Left lung (tissue), 10 donors: ENCODE results near the gene ANKRD45. TPM values are rescaled to one million over a fixed set of nuclear protein-coding genes. Genes with fewer than 3 reads are reported as not detected.

ENCODE experiments used
- ATAC-seq: fragments of 200-7000 bp; cut with Tn5 transposase; one replicate; pipeline ENCODE4 v1.9.1; 2020; ENCODE audit warnings: moderate library complexity
- DNase-seq, 4 donors: peaks; one replicate each; pipeline ENCODE4 v3.0.0-alpha.2; 2013 to 2020
- H3K27ac ChIP-seq, 2 donors: fragments of 200-600 bp; sonication (generic) in 1 of 2; one replicate each; pipeline versions ENCODE4 v1.5.0 to v1.8.0; 2020 to 2021
- H3K27me3 ChIP-seq, 2 donors: fragments of 200-600 bp; sonication (generic) in 1 of 2; one replicate each; pipeline versions ENCODE4 v1.5.0 to v1.8.0; 2020 to 2021
- H3K36me3 ChIP-seq, 2 donors: fragments of 200-600 bp; sonication (generic) in 1 of 2; one replicate each; pipeline versions ENCODE4 v1.5.0 to v1.8.0; 2020 to 2021
- H3K4me1 ChIP-seq, 2 donors: fragments of 200-600 bp; one replicate each; pipeline ENCODE4 v1.8.0; 2021
- H3K4me3 ChIP-seq, 2 donors: fragments of 200-600 bp; sonication (generic) in 1 of 2; one replicate each; pipeline versions ENCODE4 v1.5.0 to v1.8.0; 2020 to 2021; ENCODE audit warnings: mild to moderate bottlenecking in 1 of 2
- H3K9me3 ChIP-seq, 2 donors: fragments of 200-600 bp; sonication (generic) in 1 of 2; one replicate each; pipeline versions ENCODE4 v1.5.0 to v1.8.0; 2020 to 2021
- intact Hi-C, 2 donors: fragments of 100-400 bp; cut with DNase I; formaldehyde crosslinking; loops; one replicate each; pipeline versions ENCODE4 v1.11.2 to v1.14.2; 2022
- polyA plus RNA-seq, 6 donors: library from polyadenylated mRNA; unstranded; fragments of 120-200 nt; gene quantifications; one replicate each; pipeline ENCODE4 v1.2.1, GENCODE V29; 2013; ENCODE audit not compliant: insufficient read length in 6 of 6
- total RNA-seq, 2 donors: library from RNA; stranded (reverse); fragmentation: NEBNext Ultra II Directional; extraction: Animal tissue kit (Norgen Biotek cat#: 25700); gene quantifications; one replicate each; pipeline ENCODE4 v1.2.1, GENCODE V29; 2021
- TF ChIP-seq, protein P1 (sequence below), 2 donors: fragments of 200-600 bp; sonication (generic) in 1 of 2; IDR thresholded peaks; one replicate each; pipeline versions ENCODE4 v1.5.0 to v1.8.0; 2021; ENCODE audit warnings: antibody characterized with exemption in 2 of 2
- donor health status: DM: no; HTN: yes; CAD: no.
- donor health status: DM: no; HTN: no; CAD: no.

ANKRD45 gene
- total and polyA plus RNA-seq, 8 donors = 1.7 to 5.2 (median 3.5) TPM

DNA sequence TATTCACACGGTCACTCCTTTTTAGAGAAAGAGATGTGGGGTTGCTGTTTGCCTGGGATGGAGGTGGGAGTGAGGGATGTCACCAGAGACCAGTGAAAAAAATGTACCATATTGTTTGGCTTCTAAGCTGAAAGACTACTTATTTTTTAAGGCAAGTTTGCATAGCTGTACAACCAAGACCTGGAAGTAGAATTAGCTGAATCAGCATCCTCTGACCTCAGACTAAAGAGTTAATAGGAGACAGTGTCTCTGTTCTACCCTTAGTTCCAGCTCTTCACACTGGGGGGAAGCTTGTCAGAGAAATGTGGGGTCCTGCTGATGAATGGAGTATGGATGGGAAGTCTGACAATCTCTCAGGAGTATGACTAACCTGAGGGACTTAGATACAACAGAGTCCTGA, 108.4 kb downstream of the ANKRD45 start:
- intact Hi-C loops = no loop called here
- TF ChIP-seq, protein P1, sequence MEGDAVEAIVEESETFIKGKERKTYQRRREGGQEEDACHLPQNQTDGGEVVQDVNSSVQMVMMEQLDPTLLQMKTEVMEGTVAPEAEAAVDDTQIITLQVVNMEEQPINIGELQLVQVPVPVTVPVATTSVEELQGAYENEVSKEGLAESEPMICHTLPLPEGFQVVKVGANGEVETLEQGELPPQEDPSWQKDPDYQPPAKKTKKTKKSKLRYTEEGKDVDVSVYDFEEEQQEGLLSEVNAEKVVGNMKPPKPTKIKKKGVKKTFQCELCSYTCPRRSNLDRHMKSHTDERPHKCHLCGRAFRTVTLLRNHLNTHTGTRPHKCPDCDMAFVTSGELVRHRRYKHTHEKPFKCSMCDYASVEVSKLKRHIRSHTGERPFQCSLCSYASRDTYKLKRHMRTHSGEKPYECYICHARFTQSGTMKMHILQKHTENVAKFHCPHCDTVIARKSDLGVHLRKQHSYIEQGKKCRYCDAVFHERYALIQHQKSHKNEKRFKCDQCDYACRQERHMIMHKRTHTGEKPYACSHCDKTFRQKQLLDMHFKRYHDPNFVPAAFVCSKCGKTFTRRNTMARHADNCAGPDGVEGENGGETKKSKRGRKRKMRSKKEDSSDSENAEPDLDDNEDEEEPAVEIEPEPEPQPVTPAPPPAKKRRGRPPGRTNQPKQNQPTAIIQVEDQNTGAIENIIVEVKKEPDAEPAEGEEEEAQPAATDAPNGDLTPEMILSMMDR (IDR thresholded peaks at IDR 0.05) = no peak

DNA sequence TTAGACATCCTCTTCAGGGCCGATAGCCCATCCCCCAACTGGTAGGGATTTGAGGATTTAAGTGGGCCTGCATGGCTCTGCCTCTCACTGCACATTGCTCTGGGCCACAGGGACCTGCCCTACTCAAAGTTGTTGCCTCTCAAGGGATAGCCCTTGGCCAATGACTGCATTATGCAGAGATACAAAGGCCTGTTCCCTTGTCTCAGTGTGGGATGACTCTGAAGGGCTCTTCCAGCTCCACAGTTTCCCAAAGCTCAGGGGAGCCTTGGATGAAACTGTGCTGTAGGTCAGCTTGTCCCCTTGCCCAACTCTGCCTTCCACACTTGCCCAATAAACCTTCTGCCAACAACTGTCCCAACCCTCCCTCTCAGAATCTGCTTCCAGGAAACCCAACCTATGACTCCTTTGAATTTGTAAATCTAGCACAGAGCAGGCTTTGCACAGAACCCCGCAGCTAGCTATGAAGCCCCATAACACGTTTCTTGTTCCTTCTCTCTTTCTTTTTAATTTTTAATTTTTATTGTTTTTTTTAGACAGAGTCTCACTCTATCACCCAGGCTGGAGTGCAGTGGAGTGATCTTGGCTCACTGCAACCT, 109.3 kb downstream of the ANKRD45 start:
- no peaks in the 10 kb centered on the region for H3K4me1 ChIP-seq
- no peaks in the 10 kb centered on the region for H3K27me3 ChIP-seq
- H3K9me3 ChIP-seq = peaks cover 0 to 2% of the 10 kb centered on the region in 2 donors
- H3K27ac ChIP-seq = no peak overlapping the region
- no peaks in the 10 kb centered on the region for H3K36me3 ChIP-seq
- DNase-seq (no peak), ATAC-seq (no peak)
- intact Hi-C loops = no loop called here
- TF ChIP-seq, protein P1 (IDR thresholded peaks at IDR 0.05) = no peak
- H3K4me3 ChIP-seq = no peak overlapping the region

More for the DNA sequence above, 108.4 kb downstream of the ANKRD45 start:
- Histone ChIP-seq H3K27ac (no peak overlapping the region), H3K36me3 (no peaks in the 10 kb centered on the region), H3K27me3 (no peaks in the 10 kb centered on the region), H3K4me1 (no peaks in the 10 kb centered on the region), H3K9me3 (peaks cover 0 to 7% of the 10 kb centered on the region in 2 donors), H3K4me3 (no peak overlapping the region)
- no peak for DNase-seq
- ATAC-seq = no peak

Other genes starting within 250 kb of the ANKRD45 start
- 100 to 1,000 TPM; 251 to 263 TPM for gene PRDX6, start 192.5 kb downstream of the ANKRD45 start, total RNA-seq
- 100 to 1,000 TPM; 236 to 279 (median 258) TPM for gene PRDX6, start 192.5 kb downstream of the ANKRD45 start, polyA plus RNA-seq
- under 1 TPM; 0.35 to 0.47 TPM for gene SLC9C2, start 66.8 kb downstream of the ANKRD45 start, total RNA-seq
- gene SLC9C2, start 66.8 kb downstream of the ANKRD45 start, polyA plus RNA-seq = under 1 TPM; 0.14 to 0.86 (median 0.39) TPM
- gene TEX50, start 34.5 kb downstream of the ANKRD45 start, total RNA-seq = not detected
- gene TEX50, start 34.5 kb downstream of the ANKRD45 start, polyA plus RNA-seq = not detected
- gene KLHL20, start 45.1 kb upstream of the ANKRD45 start, total RNA-seq = 10 to 100 TPM; 23.9 to 28.8 TPM
- gene KLHL20, start 45.1 kb upstream of the ANKRD45 start, polyA plus RNA-seq = 10 to 100 TPM; 28.3 to 31.7 (median 29.5) TPM
- gene DARS2, start 154.8 kb upstream of the ANKRD45 start, total RNA-seq = 10 to 100 TPM; 20.5 to 21.1 TPM
- gene DARS2, start 154.8 kb upstream of the ANKRD45 start, polyA plus RNA-seq = 10 to 100 TPM; 19.9 to 24.7 (median 21.9) TPM
- gene CENPL, start 155.0 kb upstream of the ANKRD45 start, total RNA-seq = 1 to 10 TPM; 7.2 to 8.3 TPM
- gene CENPL, start 155.0 kb upstream of the ANKRD45 start, polyA plus RNA-seq = 10 to 100 TPM; 11.0 to 19.0 (median 12.9) TPM
- gene GAS5, start 198.1 kb upstream of the ANKRD45 start, total RNA-seq = 100 to 1,000 TPM; 260 to 261 TPM
- gene GAS5, start 198.1 kb upstream of the ANKRD45 start, polyA plus RNA-seq = 1,000 to 10,000 TPM in 1 of 6 donors, 100 to 1,000 TPM in 5; 720 to 1,064 (median 828) TPM
- 10 to 100 TPM; 10.0 to 11.6 TPM for gene ZBTB37, start 198.5 kb upstream of the ANKRD45 start, total RNA-seq
- 10 to 100 TPM; 10.4 to 13.3 (median 12.6) TPM for gene ZBTB37, start 198.5 kb upstream of the ANKRD45 start, polyA plus RNA-seq
- under 1 TPM; 0.29 to 0.44 TPM for gene SERPINC1, start 247.5 kb upstream of the ANKRD45 start, total RNA-seq
- gene SERPINC1, start 247.5 kb upstream of the ANKRD45 start, polyA plus RNA-seq = under 1 TPM in 5 of 6 donors, not detected in 1; 0.13 to 0.54 (median 0.43) TPM